ENCODE data around the gene C1orf35.
A peak's percentile ranks its signal among the peaks of the same experiment; 100 is the strongest.

C1orf35 gene

DNA sequence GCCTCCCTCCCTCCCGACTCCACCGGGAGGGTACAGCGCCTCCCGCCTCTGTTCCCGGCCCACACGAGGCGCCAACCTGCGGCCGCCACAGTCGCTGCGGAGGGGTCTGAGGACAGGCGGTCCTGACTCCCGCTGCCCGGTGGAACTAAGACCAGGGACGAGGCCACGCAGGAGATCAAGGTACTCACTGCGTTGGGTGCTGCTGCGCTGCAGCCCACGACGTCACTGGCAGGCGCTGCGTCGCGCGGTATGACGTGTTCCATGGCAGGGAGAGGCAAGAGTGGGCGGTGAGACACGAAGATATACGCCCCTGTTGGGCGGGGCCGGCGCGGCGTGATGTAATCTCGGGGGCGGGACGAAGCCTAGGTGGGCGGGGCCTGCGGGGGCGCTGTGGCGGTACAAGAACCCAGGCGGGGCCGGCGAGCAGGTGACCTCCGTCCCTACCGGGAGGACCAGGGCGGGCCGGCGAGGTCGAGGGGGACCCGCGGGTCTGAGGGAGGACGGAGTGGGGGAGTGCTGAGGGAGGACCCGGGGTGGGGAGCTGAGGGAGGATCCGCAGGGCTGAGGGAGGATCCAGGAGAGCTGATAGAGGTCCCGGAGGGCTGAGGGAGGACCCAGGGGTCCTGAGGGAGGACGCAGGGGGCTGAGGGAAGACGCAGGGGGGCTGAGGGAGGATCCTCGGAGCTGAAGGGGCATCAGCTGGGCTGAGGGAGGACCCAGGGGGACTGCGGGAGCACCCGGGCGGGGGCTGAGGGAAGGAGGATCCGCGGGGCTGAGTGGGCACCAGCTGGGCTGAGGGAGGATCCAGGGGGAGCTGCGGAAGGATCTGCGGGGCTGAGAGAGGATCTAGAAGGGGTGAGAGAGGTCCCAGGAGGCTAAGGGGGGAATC, 6.2 kb upstream of the C1orf35 start, which contains the start of gene MRPL55:
Gene MRPL55, minus strand, starts transcription at position 227 of the 889 bp plus-strand sequence. CDS start 1,039 bp downstream, outside the sequence.
- peak; percentile 98 for DNase-seq

GRCh38 chr1:228108742-228109072, 5.6 kb upstream of the C1orf35 start:
- no peak for DNase-seq

DNA sequence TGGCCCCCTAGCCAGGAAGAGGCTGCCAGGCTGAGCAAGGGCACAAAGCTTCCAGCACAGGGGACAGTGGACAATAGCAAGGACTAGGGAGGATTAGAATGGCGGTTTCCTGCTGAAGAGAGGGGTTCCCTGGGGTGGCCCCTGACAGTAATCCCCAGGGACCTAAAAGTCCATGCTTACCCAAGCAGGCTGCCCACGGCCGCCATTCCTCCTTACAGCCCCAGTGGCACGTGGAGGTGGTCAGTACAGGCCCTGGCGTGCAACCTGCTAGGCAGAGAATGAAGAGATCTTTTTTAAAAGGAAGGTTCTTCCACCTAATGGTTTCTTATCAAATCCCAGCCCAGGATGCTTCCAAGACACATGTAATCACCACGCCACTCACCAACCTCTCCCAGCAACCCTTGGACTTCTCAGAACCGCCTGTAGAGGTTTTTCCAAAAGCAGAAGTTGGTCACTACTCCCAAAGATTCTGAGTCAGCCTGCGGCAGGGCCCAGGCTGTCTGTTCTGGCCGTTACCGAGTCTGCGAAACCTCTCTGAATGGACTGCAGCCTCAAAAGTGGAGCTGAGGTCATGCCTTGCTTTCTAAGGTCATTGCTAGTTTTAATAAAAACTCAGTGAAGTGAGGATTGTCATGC, 5.0 kb upstream of the C1orf35 start:
- no peak for DNase-seq

GRCh38 chr1:228107636-228108035, 4.5 kb upstream of the C1orf35 start:
- DNase-seq, result no peak

GRCh38 chr1:228106800-228107054, 3.6 kb upstream of the C1orf35 start:
- DNase-seq, result no peak

DNA sequence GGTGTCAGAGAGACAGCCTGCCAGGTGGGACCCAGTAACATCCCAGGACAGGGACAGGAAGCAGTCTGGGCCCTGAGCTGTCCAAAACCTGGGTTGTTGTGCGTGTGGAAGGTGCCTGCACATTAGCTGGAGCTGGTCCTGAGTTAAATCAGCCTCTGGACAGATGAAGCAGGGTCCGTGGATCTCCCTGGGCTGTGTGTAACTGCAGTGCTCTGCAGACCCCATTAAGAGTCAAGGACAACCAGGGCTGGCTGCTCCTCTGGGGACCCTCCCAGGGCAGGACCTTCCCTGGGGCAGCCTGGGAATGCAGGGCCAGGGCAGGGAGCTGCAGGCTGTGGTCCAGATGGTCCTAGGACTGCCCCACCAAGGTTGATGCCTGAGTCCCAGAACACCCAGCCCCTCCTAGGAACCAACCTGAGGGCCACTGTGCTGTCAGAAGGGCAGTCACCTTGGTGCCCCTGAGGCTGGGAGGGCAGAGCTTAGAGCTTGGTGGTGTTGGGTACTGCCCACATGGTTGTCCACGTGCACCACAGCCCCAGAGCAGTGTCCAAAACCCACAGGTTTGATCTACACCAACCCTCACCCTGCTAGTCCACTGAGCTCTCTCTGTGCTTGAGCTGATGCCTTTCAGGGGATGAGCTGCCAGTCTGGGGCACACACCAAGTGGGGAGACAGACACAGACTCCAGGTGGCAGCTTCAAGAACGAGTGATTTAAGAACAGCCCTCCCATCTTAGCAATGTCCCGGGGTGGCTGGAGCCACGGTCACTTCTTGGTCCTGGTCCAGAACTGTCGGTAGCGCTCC, 3.1 kb upstream of the C1orf35 start:
- DNase-seq, result no peak

DNA sequence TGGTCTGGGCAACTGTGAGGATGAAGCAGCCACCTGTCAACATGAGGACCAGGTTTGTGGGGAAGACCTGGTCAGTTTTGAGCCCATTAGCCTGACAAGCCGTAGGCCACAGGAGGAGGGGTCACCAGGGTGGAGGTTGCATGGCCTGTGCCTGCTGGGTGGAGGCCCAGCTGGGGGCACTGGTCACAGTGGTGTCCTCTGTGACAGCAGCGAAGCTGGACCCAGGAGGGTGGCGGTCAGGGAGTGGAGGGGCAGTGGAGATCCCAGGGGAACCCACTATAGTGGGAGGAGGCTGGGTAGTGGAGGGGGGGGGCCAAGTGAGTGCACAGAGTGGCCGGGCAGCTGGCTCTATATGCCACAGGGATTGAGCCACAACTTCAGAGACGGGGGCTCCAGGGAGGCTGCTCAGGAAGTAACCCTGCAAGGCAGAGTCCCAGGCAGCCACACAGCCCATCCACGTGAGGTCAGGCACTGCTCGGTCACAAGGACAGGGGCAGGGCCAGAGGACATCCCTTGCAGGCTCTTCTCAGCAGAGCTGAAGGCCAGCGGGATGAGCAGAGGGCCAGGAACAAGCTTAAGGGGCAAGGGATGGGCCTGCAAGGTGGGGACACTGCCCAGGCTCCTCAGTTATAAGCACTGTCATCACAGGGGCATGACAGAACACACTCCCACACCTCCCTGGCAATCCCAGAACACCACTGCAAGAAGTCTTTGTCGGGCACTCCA, 2.3 kb upstream of the C1orf35 start:
- DNase-seq, result no peak

DNA sequence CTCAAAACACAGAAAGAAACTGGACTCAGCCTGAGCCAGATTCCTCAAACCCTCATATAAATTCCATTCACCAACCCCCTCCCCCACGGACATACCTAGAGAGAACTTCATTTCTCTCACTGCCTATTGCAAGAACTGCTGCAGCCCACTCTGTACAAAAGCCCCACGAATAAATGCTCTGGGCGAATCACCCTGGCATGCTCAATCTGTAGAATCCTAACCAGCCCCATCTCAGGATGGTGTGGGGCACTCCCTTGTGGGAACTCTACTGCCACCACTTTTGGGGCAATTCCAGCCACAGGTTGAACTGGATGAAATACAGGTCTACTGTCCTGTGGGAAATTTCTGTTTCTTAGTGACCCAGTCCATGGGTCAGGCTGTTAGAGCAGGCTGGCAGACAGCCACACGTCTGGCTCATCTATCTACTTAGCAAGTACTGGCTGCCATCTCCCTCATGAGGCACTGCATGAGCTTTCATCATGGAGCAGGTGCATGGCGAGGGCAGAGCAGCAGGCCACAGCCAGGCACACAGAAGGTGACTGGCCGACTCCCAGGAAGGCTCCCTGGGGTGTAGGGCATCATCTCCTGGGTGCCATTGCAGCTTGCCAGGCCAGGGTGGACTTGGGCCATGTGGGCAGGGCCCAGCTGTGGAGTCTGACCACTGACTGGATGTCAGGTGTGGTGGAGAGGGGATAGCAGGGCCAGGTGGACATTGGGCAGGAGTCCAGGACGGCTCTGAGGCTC, 1.6 kb upstream of the C1orf35 start:
- no peak for DNase-seq

DNA sequence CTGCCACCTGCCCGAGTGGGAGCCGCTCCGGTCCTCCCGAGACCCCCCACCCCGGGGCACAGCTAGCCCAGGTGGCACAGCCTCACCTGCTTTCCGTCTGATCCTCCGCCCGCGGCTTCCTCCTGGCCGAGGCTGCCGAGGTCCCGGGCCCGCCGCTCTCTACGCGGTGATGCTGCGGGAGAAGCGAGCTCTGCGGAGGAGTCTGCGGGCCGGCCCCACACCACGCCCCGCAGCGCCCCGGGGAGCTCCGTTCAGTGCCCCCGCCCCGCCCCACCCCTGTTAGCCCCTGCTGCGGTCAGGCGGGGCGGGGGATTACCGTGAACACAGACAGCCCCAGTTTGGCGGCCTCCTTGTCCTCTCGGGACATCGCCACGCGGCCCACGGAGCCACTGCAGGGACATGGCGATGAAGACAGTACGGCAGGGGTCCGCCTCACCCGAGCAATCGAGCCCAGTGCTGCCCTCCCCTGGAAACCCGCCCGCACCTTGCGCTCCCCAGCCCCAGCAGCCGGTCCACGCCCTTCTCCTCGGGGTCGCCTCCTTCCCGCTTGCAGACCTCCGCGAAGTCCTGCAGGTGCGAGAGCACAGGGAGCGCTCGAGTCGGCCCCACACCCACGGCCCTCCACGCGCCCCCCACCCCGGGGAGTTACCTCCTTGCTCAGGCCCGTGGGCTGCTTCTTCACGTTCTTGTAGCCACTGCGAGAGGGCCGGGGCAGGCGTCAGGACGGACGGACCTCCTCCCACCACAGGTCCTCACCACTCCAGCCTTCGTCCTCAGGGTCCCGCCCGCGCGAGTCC, 933 bp downstream of the C1orf35 start:
- DNase-seq, result peak; percentile 56

DNA sequence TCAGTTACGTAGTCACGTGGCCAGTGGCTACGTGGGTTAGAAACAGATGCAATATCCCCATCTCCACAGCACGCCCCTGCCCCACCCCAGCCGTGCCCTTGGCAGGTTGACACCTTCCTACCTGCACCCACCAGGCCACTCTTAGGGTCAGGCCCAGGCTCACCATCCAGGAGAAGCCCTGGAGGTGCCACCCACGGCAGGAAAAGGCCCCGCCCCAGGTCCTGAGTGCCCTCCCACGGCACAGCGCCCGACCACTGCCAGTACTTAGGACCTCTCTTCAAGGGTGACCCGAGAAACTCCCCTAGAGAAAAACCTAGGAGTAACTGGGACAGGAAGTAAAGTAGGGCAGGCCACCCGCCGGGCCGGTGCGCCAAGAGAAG, 1.5 kb downstream of the C1orf35 start:
- no peak for DNase-seq

DNA sequence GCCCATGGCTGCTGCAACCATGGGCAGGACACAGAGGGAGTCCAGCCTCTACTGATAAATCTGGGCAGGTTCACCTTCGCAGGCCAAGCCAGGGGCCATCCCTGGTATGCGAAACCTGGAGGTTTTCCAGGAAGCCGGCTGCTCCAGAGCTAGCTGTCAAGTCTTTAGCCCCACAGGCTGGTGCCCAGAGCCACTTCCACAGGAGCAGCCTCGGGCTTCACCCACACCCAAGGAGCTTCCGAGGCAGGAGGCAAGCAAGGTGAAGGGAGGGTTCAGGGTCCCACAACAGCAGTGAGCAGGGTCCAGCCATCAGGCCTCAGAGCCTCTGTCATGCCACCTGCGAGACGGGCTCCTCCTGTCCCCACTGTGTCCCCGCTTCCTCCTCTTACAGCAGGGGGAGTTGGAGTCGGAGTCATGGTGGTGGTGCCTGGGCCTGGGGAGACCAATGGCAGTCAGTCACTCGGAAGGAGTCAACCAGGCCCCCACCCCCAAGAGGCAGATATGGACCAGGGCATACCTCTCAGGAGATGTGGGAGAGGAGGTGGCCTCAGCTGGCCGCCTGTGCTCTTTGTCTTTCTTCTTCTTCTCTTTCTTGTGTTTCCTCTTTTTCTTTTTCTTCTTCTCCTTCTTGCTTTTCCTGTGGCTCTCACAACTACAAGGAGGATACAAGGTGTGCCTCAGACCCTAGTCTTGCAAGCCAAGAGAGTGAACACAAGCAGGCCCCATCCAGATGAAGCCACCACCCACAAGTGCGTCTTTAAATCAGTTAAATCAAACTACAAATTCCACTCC, 2.1 kb downstream of the C1orf35 start:
- DNase-seq, result no peak

DNA sequence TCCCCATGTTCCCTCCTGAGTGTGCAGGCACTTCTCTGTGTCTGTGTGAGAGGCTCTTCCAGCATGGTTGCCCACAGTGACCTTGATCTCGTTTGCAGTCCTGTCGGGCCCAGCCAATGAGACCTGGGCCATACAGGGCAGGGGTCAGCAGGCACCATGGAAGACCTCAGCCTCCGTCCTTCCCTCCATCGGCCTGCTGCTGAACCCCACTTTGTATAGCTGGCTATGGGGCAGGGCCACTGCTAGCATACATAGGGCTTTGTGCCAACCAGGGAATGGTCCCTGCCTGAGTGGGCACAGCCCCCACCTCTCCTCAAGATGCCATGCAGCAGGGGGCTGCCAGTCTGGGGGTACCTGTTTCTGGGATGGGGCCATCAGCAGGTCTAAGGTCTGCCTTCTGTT, 3.8 kb downstream of the C1orf35 start:
- no peak for DNase-seq

DNA sequence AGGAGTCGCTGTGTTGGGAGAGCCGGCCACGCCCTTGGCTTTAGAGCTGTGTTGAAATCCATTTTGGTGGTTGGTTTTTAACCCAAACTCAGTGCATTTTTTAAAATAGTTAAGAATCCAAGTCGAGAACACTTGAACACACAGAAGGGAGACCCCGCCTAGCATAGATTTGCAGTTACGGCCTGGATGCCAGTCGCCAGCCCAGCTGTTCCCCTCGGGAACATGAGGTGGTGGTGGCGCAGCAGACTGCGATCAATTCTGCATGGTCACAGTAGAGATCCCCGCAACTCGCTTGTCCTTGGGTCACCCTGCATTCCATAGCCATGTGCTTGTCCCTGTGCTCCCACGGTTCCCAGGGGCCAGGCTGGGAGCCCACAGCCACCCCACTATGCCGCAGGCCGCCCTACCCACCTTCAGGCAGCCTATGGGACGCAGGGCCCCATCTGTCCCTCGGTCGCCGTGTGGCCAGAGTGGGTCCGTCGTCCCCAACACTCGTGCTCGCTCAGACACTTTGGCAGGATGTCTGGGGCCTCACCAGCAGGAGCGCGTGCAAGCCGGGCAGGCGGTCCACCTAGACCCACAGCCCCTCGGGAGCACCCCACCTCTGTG, 4.7 kb downstream of the C1orf35 start:
- DNase-seq, result no peak

GRCh38 chr1:228097333-228098081, 5.6 kb downstream of the C1orf35 start:
- no peak for DNase-seq

DNA sequence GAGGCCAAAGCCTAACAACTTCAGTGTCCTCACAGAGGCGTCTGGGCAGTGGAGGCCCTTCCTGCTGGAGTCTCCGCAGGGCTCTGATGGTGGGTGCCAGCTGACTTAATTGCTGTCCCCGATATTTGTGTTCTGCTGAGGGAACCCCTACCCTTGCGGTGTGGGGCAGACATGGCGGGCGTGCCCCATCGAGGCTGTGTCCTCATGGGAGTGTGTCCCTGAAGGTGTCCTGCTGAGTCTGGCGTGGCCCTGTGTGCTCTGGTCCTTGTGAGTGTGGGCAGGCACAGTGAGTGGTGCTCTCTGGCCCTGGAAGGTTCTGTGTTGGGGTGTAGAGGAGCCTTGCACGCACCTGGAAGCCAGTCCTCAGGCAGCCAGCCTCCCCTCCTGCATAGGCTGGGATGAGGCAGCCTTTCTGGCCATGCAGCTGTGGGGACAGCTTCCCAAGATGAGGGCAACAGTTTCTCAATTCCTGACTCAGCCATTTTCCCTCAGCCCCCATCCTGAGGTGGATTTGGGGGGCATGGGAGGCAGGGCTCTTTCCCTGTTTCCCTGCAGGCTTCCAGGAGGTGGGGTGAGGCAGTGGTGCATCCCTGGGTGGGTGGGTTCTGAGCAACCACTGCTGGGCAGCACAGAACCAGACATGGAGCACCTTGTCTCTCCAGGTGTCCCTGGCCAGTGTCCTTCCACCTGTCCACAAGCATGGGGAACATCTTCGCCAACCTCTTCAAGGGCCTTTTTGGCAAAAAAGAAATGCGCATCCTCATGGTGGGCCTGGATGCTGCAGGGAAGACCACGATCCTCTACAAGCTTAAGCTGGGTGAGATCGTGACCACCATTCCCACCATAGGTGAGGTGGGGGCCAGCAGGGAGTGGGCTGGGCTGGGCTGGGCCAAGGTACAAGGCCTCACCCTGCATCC, 6.5 kb downstream of the C1orf35 start:
- no peak for DNase-seq

GRCh38 chr1:228095938-228096337, 7.2 kb downstream of the C1orf35 start:
- peak; percentile 1 for DNase-seq

DNA sequence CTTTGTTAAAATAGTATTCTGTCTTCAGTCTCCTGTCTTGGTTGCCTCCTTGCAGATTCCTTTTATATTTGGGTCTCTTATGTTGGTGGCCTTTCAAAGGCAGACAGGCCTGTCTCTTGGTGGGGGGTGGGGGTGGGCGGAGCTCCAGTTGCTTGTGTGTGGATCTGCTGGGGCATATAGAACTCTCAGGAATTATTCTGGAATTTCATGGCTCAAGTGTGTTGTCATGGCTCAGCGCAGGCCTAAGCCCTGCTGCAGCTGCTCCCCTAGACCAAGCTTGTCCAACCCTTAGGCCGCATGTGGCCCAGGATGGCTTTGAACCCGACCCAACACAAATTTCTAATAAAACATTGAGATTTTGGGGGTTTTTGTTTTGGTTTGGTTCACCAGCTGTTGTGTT, 8.0 kb downstream of the C1orf35 start:
- DNase-seq, result no peak

- no peak for DNase-seq
Measured at GRCh38 chr1:228094432-228095016, 8.6 kb downstream of the C1orf35 start.

Measured in effector CD4-positive, alpha-beta T cell (primary cell).